Fibroblast of lung (primary cell): ENCODE data around the gene RAB44.

Experiments
- CTCF ChIP-seq, 2 donors: IDR thresholded peaks in 1 of 2; conservative IDR thresholded peaks in 1 of 2; 1 replicate in 1 of 2; 2 replicates in 1 of 2; pipeline ENCODE4 v1.5.1; 2011 to 2012; ENCODE audit warnings: low read length in 2 of 2, control low read depth in 1 of 2, inconsistent platforms in 1 of 2, low read depth in 1 of 2, mild to moderate bottlenecking in 1 of 2
- EZH2 ChIP-seq: IDR thresholded peaks from 2 replicates; pipeline ENCODE4 v1.5.1; 2012; ENCODE audit warnings: low read length, control low read depth, mild to moderate bottlenecking; ENCODE audit errors: missing control alignments

- TF ChIP-seq CTCF (conservative IDR thresholded peaks at IDR 0.05 in 1 of 2, IDR thresholded peaks at IDR 0.05 in 1 of 2; ENCODE audit: low read depth in 1 of 2, low read length in 2 of 2) = no peak
- TF ChIP-seq EZH2 = no peak
These were observed 46.7 kb downstream of the RAB44 start for GRCh38 chr6:36744304-36744673.
